NT2/D1 (cell line): ENCODE measurements around the gene NPR2.

ENCODE experiments used
- SUZ12 ChIP-seq: IDR thresholded peaks from 2 replicates; pipeline ENCODE4 v1.6.1; 2011; ENCODE audit not compliant: insufficient read length, insufficient read depth; ENCODE audit errors: extremely low read depth
- YY1 ChIP-seq: IDR thresholded peaks from 2 replicates; pipeline ENCODE4 v1.6.1; 2011; ENCODE audit not compliant: insufficient read length, insufficient read depth
- ZNF274 ChIP-seq: IDR thresholded peaks from 2 replicates; pipeline ENCODE4 v1.6.1; 2011; ENCODE audit warnings: mild to moderate bottlenecking, low read depth, low read length

GRCh38 chr9:35801328-35802128 lies 10.1 kb downstream of the NPR2 start:
- TF ChIP-seq SUZ12 (no peak), YY1 (no peak), ZNF274 (no peak)
